GM21381 (cell line): ENCODE results near the gene ZFP1.
"Not testable (repeated sequence)": the region's sequence is repeated elsewhere in the genome, so short reads cannot be mapped to it uniquely, and the experiment has no call there.

Experiments
- ATAC-seq: cut with Tn5 transposase; IDR thresholded peaks from one replicate; pipeline ENCODE4 v1.9.1; 2021; ENCODE audit warnings: mild to moderate bottlenecking, moderate library complexity; ENCODE audit not compliant: unreplicated experiment

The ZFP1 gene

GRCh38 chr16:75112734-75113491, 35.4 kb upstream of the ZFP1 start:
- no peak for ATAC-seq

GRCh38 chr16:75113541-75114121, 34.7 kb upstream of the ZFP1 start:
- ATAC-seq, result no peak

- ATAC-seq, result no peak
Observed at GRCh38 chr16:75114179-75114945, 34.0 kb upstream of the ZFP1 start.

DNA sequence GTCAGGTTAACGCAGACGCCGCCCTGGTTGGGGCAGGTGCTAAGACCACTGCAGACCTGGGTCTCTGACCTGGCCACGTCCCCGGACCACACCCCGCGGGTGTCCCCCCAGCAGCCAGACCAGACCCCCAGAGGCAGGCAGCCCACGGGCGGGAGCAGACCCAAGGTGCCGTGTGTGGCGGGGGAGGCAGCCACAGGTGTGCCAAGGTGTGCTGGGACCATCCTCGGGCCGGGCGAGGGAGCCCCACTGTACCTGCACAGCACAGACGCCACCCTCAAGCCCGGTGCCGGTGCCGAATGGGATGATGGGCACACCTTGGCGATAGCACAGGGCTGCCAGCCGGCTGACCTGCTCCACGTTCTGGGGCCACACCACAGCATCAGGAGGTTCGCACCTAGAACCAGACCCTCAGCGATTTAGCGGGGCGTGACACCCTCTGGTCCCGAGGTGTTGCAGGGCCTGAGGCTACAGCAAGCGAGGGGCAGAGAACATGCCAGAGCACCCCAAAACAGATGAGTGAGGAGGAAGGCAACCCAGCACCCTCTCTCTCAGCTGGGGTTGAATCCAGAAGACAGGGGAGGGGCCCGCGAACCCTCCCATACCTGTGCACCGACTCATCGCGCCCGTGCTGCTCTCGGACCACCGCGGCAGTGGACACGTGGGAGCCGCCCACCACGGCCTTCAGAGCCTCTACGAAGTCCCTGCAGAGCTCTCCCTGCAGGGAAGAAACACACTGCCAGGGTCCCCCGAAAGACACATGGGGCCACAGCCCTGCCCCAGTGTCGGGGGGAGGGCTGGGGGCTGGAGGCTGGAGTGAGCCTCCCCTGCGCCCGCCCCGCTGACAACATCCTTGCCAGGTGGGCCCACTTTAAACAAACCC, 33.1 kb upstream of the ZFP1 start:
- ATAC-seq, result no peak

DNA sequence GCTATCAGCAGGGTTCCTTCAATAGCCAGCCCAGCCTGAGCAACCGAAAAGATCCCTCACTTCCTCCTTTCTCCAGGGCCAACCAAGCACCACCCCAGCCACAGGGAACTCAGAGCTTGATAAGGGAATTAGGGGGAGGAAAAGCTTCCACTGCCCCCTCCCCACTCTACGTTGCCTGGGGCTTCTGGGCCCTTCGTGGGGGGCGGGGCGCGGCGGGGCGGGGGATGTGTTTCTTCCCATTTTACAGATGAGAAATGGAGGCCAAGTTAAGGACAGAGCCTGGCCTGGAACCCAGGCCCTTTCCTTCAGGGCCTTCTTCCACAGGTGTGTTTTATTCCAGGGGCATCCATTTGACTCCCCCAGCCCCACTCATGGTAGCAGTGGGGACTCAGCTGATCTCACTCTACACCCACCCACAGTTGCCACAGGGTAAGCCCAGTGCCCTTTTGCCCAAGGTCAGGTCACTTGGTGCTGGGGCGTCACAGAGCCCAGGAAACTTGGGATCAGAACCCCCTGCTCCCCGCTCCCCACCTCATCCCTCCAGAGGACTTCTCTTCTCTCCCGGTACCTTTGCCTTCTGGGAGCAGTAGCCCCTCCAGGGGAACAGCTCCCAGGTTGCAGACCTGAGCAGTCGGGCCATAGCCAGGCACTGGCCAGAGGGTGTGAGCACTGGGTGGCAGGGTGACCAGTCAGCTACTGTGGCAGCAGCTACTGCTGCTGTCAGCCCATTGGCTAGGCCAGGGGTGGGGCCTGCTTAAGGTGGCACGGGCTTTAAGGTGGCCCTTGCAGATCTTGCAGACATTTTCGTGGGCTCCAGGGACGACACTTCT, 32.0 kb upstream of the ZFP1 start, which contains the start of gene LDHD:
TSS of gene LDHD (minus strand) at position 700 of the 830 bp plus-strand sequence. CDS start at position 640, 60 bp downstream.
- no peak for ATAC-seq

- ATAC-seq, result no peak
Observed at GRCh38 chr16:75116911-75117245, 31.4 kb upstream of the ZFP1 start.

DNA sequence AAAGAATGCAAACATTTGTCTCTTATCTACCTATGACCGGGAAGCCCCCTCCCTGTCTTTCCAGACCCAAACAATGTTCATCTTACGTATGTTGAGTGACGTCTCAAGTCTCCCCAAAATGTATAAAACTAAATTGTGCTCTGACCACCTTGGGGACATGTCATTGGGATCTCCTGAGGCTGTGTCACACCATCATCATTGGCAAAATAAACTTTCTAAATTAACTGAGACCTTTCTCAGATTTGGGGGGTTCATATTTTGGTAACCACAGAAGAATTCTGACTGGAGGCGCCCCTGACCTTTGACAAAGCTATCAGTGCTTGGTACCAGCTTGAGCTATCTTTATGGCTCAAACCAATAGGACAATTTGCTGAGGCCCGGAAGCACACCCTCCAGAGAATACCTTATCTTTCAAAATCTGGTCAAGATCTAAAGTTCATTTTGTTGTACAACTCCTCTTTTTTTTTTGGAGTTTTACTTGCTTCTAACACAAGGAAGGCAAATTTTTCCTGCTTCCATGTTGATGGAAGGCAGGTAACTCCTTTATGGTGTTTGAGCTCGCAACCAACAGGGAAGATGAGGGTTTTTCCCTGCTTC, 29.3 kb upstream of the ZFP1 start:
- no peak for ATAC-seq

GRCh38 chr16:75120253-75120652, 28.1 kb upstream of the ZFP1 start:
- no peak for ATAC-seq

DNA sequence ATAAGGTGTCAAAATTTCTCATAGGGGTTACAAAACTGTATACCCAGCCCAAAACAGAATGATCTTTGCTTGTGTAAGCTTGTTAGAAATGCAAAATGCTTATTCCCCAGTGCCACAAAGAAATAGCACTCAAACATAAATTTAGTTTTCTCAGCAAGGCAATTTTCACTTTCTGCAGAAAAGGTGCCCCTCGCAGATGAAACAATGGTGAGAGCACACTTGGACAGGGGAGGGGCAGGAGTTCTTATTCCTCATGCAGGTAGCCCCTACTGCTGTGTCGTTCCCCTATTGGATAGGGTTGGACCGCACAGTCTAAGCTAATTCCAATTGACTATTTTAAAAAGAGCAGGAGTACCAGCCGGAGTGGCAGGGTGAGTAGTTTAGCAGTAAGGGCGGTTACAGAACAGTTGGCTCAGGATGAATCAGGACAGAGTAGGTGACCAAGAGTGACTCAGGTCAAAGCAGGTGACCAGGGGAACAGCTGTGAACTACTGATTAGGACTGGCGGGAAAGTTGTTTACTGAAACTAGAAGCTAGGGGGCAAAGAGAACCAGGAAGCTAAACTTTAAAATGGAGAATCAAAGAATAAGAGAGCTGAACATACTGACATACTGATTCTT, 26.3 kb upstream of the ZFP1 start:
- ATAC-seq, result no peak

DNA sequence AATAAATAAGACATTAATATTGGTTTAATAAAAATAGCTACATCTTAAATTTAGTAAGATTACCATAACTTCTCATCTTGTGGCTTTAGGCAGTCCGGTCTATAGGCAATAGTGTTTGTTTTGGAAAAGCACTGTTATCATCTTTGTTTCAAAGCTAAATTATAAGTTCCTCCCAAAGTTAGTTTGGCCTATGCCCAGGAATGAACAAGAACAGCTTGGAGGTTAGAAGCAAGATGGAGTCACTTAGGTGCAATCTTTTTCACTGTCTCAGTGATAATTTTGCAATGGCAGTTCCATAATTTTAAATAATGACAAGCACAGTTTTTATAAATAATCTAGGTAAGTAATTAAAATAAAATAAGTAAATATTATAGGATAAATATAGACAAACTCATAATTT, 25.7 kb upstream of the ZFP1 start:
- no peak for ATAC-seq

DNA sequence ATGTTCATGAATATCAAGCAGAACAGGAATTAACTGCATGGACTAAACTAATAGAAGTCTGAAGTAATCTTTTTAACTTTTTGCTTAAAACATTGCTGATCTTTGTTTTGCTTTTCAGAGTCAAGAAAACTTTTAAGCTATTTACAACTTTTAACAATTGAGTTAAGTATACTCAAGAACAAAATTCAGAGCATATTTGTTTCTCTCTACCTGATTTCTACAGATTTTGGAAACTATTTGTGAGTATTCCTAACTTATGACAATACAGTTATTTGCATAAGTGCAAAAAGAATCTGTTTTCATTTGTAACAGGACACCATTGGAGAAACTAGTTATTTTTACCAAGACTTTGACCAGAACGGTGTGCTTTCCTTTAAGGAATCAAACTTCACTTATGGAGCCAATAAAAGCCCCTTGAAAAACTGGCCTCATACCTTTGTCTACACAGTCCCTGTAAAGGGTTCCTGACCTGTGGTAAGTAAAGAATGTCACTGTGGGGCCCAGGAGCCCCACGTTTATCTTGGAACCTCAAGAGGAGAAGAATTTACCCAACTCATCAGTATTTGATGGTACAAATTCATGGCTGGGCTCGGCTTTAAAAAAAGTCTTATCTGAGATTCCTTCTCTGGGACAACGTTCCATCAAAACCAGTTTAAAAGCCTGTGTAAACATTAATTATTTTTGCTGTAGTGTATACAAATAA, 20.5 kb upstream of the ZFP1 start:
- no peak for ATAC-seq

GRCh38 chr16:75129421-75130149, 18.7 kb upstream of the ZFP1 start:
- not testable (repeated sequence) for ATAC-seq

DNA sequence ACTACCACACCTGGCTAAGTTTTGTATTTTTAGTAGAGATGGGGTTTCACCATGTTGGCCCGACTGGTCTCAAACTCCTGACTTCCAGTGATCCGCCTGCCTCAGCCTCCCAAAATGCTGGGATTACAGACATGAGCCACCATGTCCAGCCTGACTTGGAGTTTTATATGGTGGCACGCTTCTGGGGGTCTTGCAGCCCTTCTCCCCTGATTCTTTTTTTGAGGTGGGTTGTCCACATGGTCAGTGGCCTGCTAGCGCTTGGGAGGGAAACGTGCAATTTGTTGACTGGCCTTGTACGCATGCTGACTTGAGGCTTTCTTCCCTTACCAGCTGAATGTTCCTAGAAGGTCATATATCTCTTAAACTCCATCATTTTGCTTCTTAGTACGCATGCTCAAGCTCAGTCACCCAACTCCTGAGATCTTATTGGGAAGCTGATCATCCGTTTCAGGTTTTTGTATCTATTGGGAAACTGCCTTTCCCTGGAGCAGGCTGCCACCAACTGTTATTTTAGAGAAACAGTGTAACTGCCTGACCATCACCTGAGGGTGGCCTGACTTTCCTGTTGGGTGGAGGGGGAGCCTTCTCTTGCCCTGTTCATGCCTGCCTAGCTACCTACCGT, 18.1 kb upstream of the ZFP1 start:
- no peak for ATAC-seq

DNA sequence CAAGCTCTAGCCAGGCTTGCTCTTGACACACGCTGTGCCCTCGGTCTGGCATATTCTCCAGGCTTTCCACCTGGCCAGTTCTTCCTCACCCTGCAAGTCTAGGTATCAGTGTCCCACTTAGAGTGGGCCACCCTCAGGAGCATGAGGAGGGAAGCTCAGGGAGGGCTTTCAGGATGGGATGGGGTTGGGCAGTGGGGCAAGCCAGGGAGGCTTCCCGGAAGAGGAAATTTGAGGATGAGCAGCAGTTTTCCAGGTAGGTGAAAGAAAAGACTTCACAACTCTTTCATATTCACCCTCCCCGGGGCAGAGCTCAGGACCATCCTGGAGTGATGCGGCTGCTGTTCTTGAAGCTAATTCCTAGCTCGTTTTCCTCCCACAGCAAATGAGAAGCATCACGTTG, 17.2 kb upstream of the ZFP1 start:
- no peak for ATAC-seq

DNA sequence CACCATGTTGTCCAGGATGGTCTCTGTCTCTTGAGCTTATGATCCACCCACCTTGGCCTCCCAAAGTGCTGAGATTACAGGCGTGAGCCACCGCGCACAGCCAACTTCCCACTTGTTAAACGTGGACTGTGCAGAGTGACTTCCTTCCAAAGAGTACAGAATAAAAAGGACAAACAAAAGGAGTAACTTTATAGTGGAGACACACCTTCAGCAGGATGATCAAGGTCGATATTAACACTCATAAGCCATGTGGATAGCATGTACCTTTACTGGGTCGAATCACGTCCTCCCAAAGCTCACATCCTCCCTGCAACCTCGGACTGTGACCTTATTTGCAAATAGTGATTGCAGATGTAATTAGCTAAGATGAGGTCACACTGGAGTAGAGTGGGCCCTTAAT, 10.1 kb upstream of the ZFP1 start:
- no peak for ATAC-seq

- no peak for ATAC-seq
Observed at GRCh38 chr16:75138636-75139035, 9.7 kb upstream of the ZFP1 start.

DNA sequence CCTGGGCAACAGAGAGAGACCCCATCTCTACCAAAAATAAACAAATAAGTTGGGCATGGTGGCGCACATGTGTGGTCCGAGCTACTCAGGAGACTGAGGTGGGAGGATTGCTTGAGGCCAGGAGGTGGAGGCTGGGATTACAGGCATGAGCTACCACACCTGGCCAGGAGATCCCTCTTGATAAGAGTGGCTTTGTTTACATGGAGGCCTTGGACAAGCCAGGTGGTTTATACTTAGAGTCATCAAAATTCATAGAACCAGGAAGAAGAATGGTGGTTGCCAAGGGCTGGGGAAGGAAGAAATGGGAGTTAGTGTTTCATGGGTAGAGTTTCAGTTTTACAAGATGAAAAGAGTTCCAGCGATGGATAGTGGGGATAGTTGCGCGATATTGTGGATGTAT, 8.8 kb upstream of the ZFP1 start:
- no peak for ATAC-seq

DNA sequence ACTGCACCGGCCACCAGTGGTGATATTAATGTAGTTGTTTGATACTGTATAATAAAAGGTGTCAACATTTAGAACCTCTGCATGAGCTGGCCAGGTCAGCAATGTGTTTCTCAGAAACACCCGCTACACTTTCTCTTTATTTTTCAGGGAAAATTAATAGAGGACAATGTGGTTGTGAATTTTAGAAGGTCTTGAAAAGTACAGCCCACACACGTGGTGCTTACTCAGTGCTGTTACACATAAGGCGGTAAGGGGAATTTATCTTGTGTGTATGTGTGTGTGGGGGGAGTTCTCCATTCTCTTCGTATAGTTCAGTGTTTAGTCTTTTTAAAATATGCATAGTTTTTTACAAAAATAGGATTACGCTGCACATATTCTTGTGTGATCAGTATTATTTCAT, 4.4 kb upstream of the ZFP1 start:
- no peak for ATAC-seq
